Measurements from ENCODE around the gene RALGPS1. TPM values are rescaled to one million over a fixed set of nuclear protein-coding genes. Genes with fewer than 3 reads are reported as not detected.

Gene RALGPS1
- total RNA-seq, 1 donor from 2014 or later = 30.7 TPM

DNA sequence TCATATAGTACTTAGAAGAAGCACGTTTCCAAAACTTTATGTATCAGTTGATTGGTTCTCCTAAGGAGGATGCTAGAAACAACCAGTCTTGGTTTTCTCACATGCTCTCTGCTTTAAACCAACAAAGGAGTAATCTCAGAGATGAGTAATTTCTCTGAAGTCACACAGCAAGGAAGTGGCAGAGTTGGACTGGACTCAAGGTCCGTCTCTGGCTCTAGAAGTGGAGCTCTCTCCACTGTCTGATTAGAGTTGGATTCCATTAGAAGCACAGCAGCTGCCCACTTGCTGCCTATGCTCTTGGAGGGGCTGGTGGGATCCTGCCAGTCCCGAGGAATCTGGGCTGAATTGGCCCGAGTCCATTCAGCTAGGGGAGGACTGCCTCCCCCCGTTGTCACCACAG is 21.0 kb downstream of the RALGPS1 start:
- no peak overlapping the region for H3K27ac Mint-ChIP-seq
- Histone ChIP-seq H3F3A (ENCODE audit: low read depth) (no peaks in the 10 kb centered on the region), H3K4me1 (peaks cover 13% of the 10 kb centered on the region), H3K9ac (no peak overlapping the region), H3K79me2 (ENCODE audit: low read depth) (no peaks in the 10 kb centered on the region), H3K4me2 (no peak overlapping the region), H3K27me3 (no peaks in the 10 kb centered on the region), H3K9me3 (ENCODE audit: low read depth) (no peaks in the 10 kb centered on the region), H2AFZ (replicated peaks) (no peak overlapping the region), H3K4me3 (no peak overlapping the region), H3K36me3 (no peaks in the 10 kb centered on the region), H3K27ac (no peak overlapping the region), H4K20me1 (ENCODE audit: low read depth) (peaks cover 10% of the 10 kb centered on the region)
- peaks cover 10% of the 10 kb centered on the region for H3K4me1 Mint-ChIP-seq
- DNase-seq (ENCODE audit: low spot score) = no peak
- no peaks in the 10 kb centered on the region for H3K36me3 Mint-ChIP-seq
- H3K4me3 Mint-ChIP-seq = no peak overlapping the region
- H3K27me3 Mint-ChIP-seq (ENCODE audit: insufficient read depth, low read depth) = peaks cover 4% of the 10 kb centered on the region
- no peak for TF ChIP-seq EZH2phosphoT487 (IDR thresholded peaks at IDR 0.05)
- no peaks in the 10 kb centered on the region for H3K9me3 Mint-ChIP-seq

DNA sequence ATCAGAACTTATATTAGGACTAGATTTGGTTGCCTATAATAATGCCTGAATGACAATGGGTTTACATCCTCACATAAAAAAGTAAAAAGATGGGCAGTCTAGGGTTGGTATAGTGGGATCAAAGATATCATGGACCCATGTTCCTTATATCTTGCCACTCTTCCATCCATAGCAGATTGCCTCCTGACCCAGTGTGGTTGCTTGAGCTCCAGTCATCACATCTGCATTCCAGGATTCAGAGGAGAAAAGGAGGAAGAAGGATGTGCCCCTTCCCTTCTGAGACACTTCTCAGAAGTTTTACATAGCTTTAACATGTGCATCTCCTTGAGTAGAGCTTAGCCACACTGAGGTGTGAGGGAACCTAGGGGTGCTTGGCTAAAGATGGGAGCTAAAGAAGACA is 22.9 kb downstream of the RALGPS1 start:
- H2AFZ ChIP-seq (replicated peaks) = no peak overlapping the region
- H3K4me3 Mint-ChIP-seq = no peak overlapping the region
- no peaks in the 10 kb centered on the region for H3F3A ChIP-seq (ENCODE audit: low read depth)
- no peaks in the 10 kb centered on the region for H3K36me3 Mint-ChIP-seq
- no peak for DNase-seq (ENCODE audit: low spot score)
- peaks cover 10% of the 10 kb centered on the region for H4K20me1 ChIP-seq (ENCODE audit: low read depth)
- no peak overlapping the region for H3K27ac ChIP-seq
- no peaks in the 10 kb centered on the region for H3K79me2 ChIP-seq (ENCODE audit: low read depth)
- H3K4me1 Mint-ChIP-seq = peaks cover 10% of the 10 kb centered on the region
- H3K27me3 Mint-ChIP-seq (ENCODE audit: insufficient read depth, low read depth) = peaks cover 4% of the 10 kb centered on the region
- H3K27ac Mint-ChIP-seq = no peak overlapping the region
- no peaks in the 10 kb centered on the region for H3K9me3 ChIP-seq (ENCODE audit: low read depth)
- H3K4me2 ChIP-seq = no peak overlapping the region
- H3K9ac ChIP-seq = no peak overlapping the region
- H3K9me3 Mint-ChIP-seq = no peaks in the 10 kb centered on the region
- H3K36me3 ChIP-seq = no peaks in the 10 kb centered on the region
- peaks cover 10% of the 10 kb centered on the region for H3K4me1 ChIP-seq
- H3K4me3 ChIP-seq = no peak overlapping the region
- TF ChIP-seq EZH2 (IDR thresholded peaks at IDR 0.05) = no peak
- TF ChIP-seq, protein P1, sequence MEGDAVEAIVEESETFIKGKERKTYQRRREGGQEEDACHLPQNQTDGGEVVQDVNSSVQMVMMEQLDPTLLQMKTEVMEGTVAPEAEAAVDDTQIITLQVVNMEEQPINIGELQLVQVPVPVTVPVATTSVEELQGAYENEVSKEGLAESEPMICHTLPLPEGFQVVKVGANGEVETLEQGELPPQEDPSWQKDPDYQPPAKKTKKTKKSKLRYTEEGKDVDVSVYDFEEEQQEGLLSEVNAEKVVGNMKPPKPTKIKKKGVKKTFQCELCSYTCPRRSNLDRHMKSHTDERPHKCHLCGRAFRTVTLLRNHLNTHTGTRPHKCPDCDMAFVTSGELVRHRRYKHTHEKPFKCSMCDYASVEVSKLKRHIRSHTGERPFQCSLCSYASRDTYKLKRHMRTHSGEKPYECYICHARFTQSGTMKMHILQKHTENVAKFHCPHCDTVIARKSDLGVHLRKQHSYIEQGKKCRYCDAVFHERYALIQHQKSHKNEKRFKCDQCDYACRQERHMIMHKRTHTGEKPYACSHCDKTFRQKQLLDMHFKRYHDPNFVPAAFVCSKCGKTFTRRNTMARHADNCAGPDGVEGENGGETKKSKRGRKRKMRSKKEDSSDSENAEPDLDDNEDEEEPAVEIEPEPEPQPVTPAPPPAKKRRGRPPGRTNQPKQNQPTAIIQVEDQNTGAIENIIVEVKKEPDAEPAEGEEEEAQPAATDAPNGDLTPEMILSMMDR (IDR thresholded peaks at IDR 0.05) = no peak
- no peak for TF ChIP-seq EZH2phosphoT487 (IDR thresholded peaks at IDR 0.05)
- no peaks in the 10 kb centered on the region for H3K27me3 ChIP-seq

DNA sequence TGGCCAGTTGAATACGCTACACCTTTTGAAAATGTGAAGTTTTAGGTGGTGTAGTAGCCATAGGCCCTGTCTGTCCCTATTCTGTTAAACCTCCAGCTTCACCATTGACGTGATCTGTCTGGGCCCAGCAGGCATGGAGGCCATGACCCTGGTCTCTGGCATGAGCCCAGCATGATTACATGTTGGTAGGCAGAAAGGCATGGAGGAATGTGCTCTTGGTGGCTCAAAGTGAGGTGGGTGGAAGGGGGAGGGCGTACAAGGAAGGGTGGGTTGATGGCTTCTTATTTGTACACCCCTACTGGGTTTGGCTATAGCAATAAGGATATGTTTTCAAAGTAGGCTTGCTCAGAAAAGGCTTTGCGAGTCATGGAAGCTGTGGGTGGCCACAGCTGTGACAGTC is 23.7 kb downstream of the RALGPS1 start:
- H3K4me3 Mint-ChIP-seq = no peak overlapping the region
- no peaks in the 10 kb centered on the region for H3K36me3 Mint-ChIP-seq
- H3K27ac ChIP-seq = no peak overlapping the region
- no peaks in the 10 kb centered on the region for H3K9me3 Mint-ChIP-seq
- H3K9ac ChIP-seq = no peak overlapping the region
- H3K9me3 ChIP-seq (ENCODE audit: low read depth) = no peaks in the 10 kb centered on the region
- H3K27me3 ChIP-seq = no peaks in the 10 kb centered on the region
- H3F3A ChIP-seq (ENCODE audit: low read depth) = no peaks in the 10 kb centered on the region
- H2AFZ ChIP-seq (replicated peaks) = no peak overlapping the region
- H3K27me3 Mint-ChIP-seq (ENCODE audit: insufficient read depth, low read depth) = peaks cover 2% of the 10 kb centered on the region
- no peaks in the 10 kb centered on the region for H3K79me2 ChIP-seq (ENCODE audit: low read depth)
- no peaks in the 10 kb centered on the region for H3K36me3 ChIP-seq
- DNase-seq (ENCODE audit: low spot score) = no peak
- H3K4me1 Mint-ChIP-seq = peaks cover 10% of the 10 kb centered on the region
- H3K27ac Mint-ChIP-seq = no peak overlapping the region
- peaks cover 10% of the 10 kb centered on the region for H4K20me1 ChIP-seq (ENCODE audit: low read depth)
- no peak overlapping the region for H3K4me3 ChIP-seq
- TF ChIP-seq, protein P1 (IDR thresholded peaks at IDR 0.05) = no peak
- TF ChIP-seq EZH2phosphoT487 (IDR thresholded peaks at IDR 0.05) (no peak), EZH2 (IDR thresholded peaks at IDR 0.05) (no peak)
- peaks cover 1% of the 10 kb centered on the region for H3K4me1 ChIP-seq
- no peak overlapping the region for H3K4me2 ChIP-seq

DNA sequence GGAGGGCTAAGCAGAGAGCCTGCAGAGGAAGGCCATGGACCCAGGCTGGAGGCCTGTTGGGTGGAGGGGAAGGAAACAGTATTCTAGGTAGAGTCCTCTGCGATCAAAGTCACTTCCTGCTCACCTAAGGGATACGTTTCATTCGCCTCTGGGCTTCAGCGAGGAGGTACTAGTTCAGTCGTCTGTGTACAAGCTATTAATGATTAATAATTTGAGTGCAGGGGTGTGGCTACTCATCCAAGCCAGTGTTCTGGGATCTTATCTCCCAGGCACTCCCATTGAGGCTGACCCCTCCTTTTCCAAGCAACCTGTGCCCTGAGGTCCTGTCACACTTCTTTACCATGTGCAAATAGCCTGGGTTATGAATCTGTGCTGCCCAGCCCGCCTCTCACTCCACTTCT is 25.2 kb downstream of the RALGPS1 start:
- Histone ChIP-seq H3K9ac (no peak overlapping the region), H3K9me3 (ENCODE audit: low read depth) (no peaks in the 10 kb centered on the region), H3K27ac (no peak overlapping the region), H3K79me2 (ENCODE audit: low read depth) (no peaks in the 10 kb centered on the region), H3K4me3 (no peak overlapping the region), H3K36me3 (no peaks in the 10 kb centered on the region), H2AFZ (replicated peaks) (no peak overlapping the region), H3K4me1 (no peaks in the 10 kb centered on the region), H3K27me3 (no peaks in the 10 kb centered on the region), H3K4me2 (no peak overlapping the region), H3F3A (ENCODE audit: low read depth) (no peaks in the 10 kb centered on the region), H4K20me1 (ENCODE audit: low read depth) (peaks cover 10% of the 10 kb centered on the region)
- Mint-ChIP-seq H3K4me1 (peaks cover 7% of the 10 kb centered on the region), H3K4me3 (no peak overlapping the region), H3K27me3 (ENCODE audit: insufficient read depth, low read depth) (peaks cover 2% of the 10 kb centered on the region), H3K36me3 (no peaks in the 10 kb centered on the region), H3K27ac (no peak overlapping the region), H3K9me3 (no peaks in the 10 kb centered on the region)
- DNase-seq (ENCODE audit: low spot score) = no peak
- TF ChIP-seq EZH2 (IDR thresholded peaks at IDR 0.05) (no peak), EZH2phosphoT487 (IDR thresholded peaks at IDR 0.05) (no peak)
- TF ChIP-seq, protein P1 (IDR thresholded peaks at IDR 0.05) = no peak
